Karpas-422 (cell line): ENCODE measurements around the gene FRRS1L. TPM values are rescaled to one million over a fixed set of nuclear protein-coding genes. Genes with fewer than 3 reads are reported as not detected.

Experiments used
- small RNA-seq: library from RNA; depleted of rRNA; stranded (forward); fragments of <200 nt; gene quantifications from one replicate; pipeline ENCODE3, GENCODE V24; 2014
- total RNA-seq: library from RNA; depleted of rRNA; stranded (reverse); fragments of >200 nt; shearing (Covaris generic); gene quantifications from 2 replicates; pipeline ENCODE4 v1.2.3, GENCODE V29; 2014; ENCODE audit warnings: low replicate concordance; rRNA removed

FRRS1L gene
- total RNA-seq, 1 experiment from 2014 or later, result not detected

Small RNA genes lying within 50 kb of the gene (small RNA-seq; reads per million reads assigned to genes)
- gene RNU6-984P, result not detected

Other genes with a start within 250 kb of the FRRS1L start
- 41.4 and 60.3 TPM in 2 replicates for gene ELP1, start 233.1 kb downstream of the FRRS1L start, total RNA-seq
- gene ABITRAM, start 232.8 kb downstream of the FRRS1L start, total RNA-seq, result 9.5 and 22.5 TPM in 2 replicates
- gene CTNNAL1, start 153.8 kb downstream of the FRRS1L start, total RNA-seq, result 26.8 and 31.4 TPM in 2 replicates
- gene TMEM245, start 47.3 kb downstream of the FRRS1L start, total RNA-seq, result 24.2 and 37.9 TPM in 2 replicates
- not detected in 2 replicates for gene EPB41L4B, start 153.8 kb upstream of the FRRS1L start, total RNA-seq